Measurements from ENCODE around the gene DPM2.

DPM2 gene

GRCh38 chr9:127896395-127897192 is 41.1 kb downstream of the DPM2 start:
- H3K27ac ChIP-seq: no peak overlapping the region
- no peak for TF ChIP-seq CTCF (conservative IDR thresholded peaks at IDR 0.05)

GRCh38 chr9:127895811-127896210 is 41.8 kb downstream of the DPM2 start:
- no peak overlapping the region for H3K27ac ChIP-seq
- TF ChIP-seq CTCF (conservative IDR thresholded peaks at IDR 0.05): no peak

GRCh38 chr9:127893392-127893791 is 44.3 kb downstream of the DPM2 start:
- no peak for TF ChIP-seq CTCF (conservative IDR thresholded peaks at IDR 0.05)
- no peak overlapping the region for H3K27ac ChIP-seq

- TF ChIP-seq CTCF (conservative IDR thresholded peaks at IDR 0.05): no peak
- no peak overlapping the region for H3K27ac ChIP-seq
Observed at GRCh38 chr9:127892831-127893230, 44.8 kb downstream of the DPM2 start.

GRCh38 chr9:127890053-127890452 is 47.6 kb downstream of the DPM2 start:
- TF ChIP-seq CTCF (conservative IDR thresholded peaks at IDR 0.05): no peak
- no peak overlapping the region for H3K27ac ChIP-seq

GRCh38 chr9:127887792-127888191 is 49.9 kb downstream of the DPM2 start:
- no peak for TF ChIP-seq CTCF (conservative IDR thresholded peaks at IDR 0.05)
- H3K27ac ChIP-seq: no peak overlapping the region

GRCh38 chr9:127886401-127886972 is 51.2 kb downstream of the DPM2 start:
- no peak overlapping the region for H3K27ac ChIP-seq
- no peak for TF ChIP-seq CTCF (conservative IDR thresholded peaks at IDR 0.05)
